Measurements from ENCODE around the gene ASIP.
"Not testable (repeated sequence)": the region's sequence is repeated elsewhere in the genome, so short reads cannot be mapped to it uniquely, and the experiment has no call there.

ASIP gene

GRCh38 chr20:34231634-34232033 lies 9.6 kb upstream of the ASIP start:
- TF ChIP-seq, protein P1, sequence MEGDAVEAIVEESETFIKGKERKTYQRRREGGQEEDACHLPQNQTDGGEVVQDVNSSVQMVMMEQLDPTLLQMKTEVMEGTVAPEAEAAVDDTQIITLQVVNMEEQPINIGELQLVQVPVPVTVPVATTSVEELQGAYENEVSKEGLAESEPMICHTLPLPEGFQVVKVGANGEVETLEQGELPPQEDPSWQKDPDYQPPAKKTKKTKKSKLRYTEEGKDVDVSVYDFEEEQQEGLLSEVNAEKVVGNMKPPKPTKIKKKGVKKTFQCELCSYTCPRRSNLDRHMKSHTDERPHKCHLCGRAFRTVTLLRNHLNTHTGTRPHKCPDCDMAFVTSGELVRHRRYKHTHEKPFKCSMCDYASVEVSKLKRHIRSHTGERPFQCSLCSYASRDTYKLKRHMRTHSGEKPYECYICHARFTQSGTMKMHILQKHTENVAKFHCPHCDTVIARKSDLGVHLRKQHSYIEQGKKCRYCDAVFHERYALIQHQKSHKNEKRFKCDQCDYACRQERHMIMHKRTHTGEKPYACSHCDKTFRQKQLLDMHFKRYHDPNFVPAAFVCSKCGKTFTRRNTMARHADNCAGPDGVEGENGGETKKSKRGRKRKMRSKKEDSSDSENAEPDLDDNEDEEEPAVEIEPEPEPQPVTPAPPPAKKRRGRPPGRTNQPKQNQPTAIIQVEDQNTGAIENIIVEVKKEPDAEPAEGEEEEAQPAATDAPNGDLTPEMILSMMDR (IDR thresholded peaks at IDR 0.05; ENCODE audit: borderline replicate concordance, insufficient read depth, low read depth, low read length) = no peak
- H3K4me3 ChIP-seq (ENCODE audit: low read depth, low read length) = no peak overlapping the region

DNA sequence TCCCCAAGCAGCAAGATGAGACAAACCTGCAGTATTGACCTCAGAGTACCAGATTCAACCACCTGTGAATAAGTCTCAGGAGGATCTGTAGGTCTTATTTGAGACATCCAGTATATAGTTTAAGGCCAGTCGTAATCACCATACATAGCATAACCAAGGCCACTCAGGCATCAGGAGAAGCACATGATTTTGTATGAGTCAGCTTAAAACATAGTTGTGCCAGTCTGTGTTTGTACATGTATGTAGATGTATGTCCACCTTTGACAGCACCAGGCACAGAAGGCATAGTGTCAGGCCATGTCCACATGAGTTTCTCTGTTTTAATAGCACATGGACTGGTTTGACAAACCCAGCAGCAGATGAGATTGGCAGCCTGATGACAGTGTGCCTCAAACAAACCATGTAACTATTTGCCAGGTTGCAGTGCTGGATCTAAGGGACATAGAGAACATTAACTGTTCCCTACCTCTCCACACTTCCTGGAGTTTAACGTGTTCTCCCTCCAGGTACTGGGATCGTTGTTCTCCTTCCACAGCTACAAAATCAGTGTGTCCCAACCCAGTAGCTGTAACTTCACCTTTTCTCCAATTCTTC lies 8.6 kb upstream of the ASIP start:
- TF ChIP-seq, protein P1 (IDR thresholded peaks at IDR 0.05; ENCODE audit: borderline replicate concordance, insufficient read depth, low read depth, low read length) = no peak

DNA sequence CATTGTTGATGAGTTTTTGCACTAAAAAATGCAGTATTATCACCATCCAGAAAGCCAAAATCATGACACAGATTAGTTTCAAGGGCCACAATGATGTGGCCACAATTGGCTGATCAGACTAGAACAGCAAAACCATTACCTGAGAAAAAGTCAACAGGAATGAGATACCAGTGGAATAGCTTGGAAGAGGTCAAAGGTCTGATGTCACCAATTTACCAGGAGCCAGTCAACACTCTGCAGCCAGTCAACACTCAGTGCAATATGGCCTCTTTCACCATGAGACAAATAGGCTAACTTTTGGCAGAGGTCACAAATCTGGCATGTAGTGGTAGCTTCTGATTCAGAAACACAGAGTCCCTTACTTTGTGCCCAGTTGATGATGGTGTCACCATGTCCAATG lies 7.5 kb upstream of the ASIP start:
- TF ChIP-seq, protein P1 (IDR thresholded peaks at IDR 0.05; ENCODE audit: borderline replicate concordance, insufficient read depth, low read depth, low read length) = no peak
- no peak overlapping the region for H3K4me3 ChIP-seq (ENCODE audit: low read depth, low read length)

More for the DNA sequence above, 8.6 kb upstream of the ASIP start:
- no peak overlapping the region for H3K4me3 ChIP-seq (ENCODE audit: low read depth, low read length)

DNA sequence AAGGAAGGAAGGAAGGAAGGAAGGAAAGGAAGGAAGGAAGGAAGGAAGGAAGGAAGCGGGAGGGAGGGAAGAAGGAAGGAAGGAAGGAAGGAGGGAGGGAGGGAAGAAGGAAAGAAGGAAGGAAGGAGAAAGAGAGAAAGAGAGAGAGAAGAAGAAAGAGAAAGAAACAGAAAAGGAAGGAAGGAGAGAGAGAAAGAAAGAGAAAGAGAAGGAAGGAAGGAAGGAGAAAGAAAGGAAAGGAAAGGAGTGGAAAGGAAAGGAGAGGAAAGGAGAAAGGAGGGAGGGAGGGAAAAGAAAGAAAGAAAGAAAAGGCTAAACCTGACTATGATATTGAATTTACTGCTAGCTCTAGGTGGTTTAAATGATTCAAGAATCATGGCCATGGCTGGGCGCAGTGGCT lies 5.3 kb upstream of the ASIP start:
- no peak overlapping the region for H3K4me3 ChIP-seq (ENCODE audit: low read depth, low read length)
- TF ChIP-seq, protein P1 (IDR thresholded peaks at IDR 0.05; ENCODE audit: borderline replicate concordance, insufficient read depth, low read depth, low read length) = no peak

GRCh38 chr20:34237942-34238341 lies 3.3 kb upstream of the ASIP start:
- no peak overlapping the region for H3K4me3 ChIP-seq (ENCODE audit: low read depth, low read length)
- TF ChIP-seq, protein P1 (IDR thresholded peaks at IDR 0.05; ENCODE audit: borderline replicate concordance, insufficient read depth, low read depth, low read length) = no peak

- TF ChIP-seq, protein P1 (IDR thresholded peaks at IDR 0.05; ENCODE audit: borderline replicate concordance, insufficient read depth, low read depth, low read length) = no peak
- no peak overlapping the region for H3K4me3 ChIP-seq (ENCODE audit: low read depth, low read length)
Measured at GRCh38 chr20:34240121-34240520, 1.1 kb upstream of the ASIP start.

- H3K4me3 ChIP-seq (ENCODE audit: low read depth, low read length) = not testable (repeated sequence)
Measured at GRCh38 chr20:34242015-34242414, 792 bp downstream of the ASIP start.

DNA sequence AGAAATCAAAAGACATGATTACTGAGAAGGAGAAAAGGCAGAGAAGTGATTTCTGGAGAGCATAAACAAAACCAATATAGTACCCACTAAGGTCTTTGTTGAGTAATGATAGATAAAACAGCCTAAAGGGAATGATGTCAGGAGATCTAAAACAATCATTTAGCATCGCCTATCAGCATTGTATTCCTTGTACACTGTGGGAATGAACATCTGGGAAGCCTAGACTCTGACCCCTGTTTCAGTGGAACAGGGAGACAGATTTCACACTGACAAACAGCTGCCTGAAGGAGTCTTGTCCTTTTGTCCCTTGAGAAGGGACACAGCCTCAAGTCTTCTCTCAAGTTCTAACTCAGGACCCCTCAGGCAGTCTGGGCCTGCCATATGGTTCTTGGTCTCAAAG lies 1.7 kb downstream of the ASIP start:
- TF ChIP-seq, protein P1 (IDR thresholded peaks at IDR 0.05; ENCODE audit: borderline replicate concordance, insufficient read depth, low read depth, low read length) = no peak
- no peak overlapping the region for H3K4me3 ChIP-seq (ENCODE audit: low read depth, low read length)

All from GM12875 (cell line).